Cardiac fibroblast (primary cell): ENCODE data around the gene PAK5.
"Not testable (repeated sequence)": the region's sequence is repeated elsewhere in the genome, so short reads cannot be mapped to it uniquely, and the experiment has no call there.

Source experiments
- DNase-seq, 2 donors: peaks; one replicate each; pipeline versions ENCODE4 v3.0.0 to v3.0.0-alpha.2; 2010; ENCODE audit warnings: low read depth in 2 of 2
- H3K4me3 ChIP-seq, 2 donors: replicated peaks in 1 of 2; 1 replicate in 1 of 2; 2 replicates in 1 of 2; pipeline ENCODE4 v1.5.1; 2011; ENCODE audit warnings: low read depth in 2 of 2, low read length in 2 of 2, mild to moderate bottlenecking in 2 of 2, moderate library complexity in 1 of 2
- CTCF ChIP-seq: IDR thresholded peaks from one replicate; pipeline ENCODE4 v1.5.1; 2011; ENCODE audit warnings: low read depth, mild to moderate bottlenecking, low read length, inconsistent platforms

Gene PAK5

DNA sequence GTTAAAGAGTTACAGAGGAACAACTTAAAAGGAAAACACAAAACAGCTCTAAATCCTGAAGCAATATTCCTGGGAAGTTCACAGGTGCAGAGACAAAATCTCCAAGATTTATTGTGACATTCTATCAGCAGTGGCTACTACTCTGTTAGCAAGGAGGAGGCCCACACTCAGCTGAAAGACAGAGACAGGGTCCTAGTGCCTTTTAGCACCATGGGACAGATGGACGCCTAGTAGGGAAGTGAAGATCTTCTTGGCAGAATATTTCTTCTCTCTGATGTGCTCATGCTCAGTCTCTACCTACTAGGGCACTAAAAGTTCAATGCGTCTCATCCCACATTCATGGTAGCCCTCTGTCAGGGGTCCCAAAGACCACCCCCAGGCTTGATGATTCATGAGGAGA is 191.1 kb downstream of the PAK5 start:
- TF ChIP-seq CTCF, result no peak
- no peak overlapping the region for H3K4me3 ChIP-seq
- DNase-seq, result no peak

GRCh38 chr20:9646375-9646774 is 192.5 kb downstream of the PAK5 start:
- no peak for DNase-seq
- TF ChIP-seq CTCF, result no peak

DNA sequence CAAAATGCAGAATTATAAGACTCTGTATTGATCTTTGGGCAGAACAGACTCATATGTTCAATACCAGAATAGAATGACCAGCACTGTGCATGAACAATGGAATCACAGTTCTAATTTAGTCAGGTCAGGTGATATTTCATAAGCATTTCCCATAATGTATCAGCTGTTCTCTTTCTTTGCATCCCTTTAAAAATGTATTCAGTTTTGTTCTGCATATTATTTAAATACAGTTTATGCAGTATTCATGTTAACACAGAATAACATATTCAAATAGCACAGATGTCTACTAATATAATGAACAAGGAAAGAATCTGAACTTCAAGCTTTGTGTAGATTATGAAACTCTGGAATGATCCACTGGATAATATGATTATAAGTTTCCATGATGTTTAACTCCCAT is 196.0 kb downstream of the PAK5 start:
- DNase-seq, result no peak

More at GRCh38 chr20:9646375-9646774, 192.5 kb downstream of the PAK5 start:
- no peak overlapping the region for H3K4me3 ChIP-seq

GRCh38 chr20:9641499-9642000 is 197.3 kb downstream of the PAK5 start:
- not testable (repeated sequence) for H3K4me3 ChIP-seq

More for the DNA sequence above, 196.0 kb downstream of the PAK5 start:
- H3K4me3 ChIP-seq, result no peak overlapping the region
- TF ChIP-seq CTCF, result no peak

DNA sequence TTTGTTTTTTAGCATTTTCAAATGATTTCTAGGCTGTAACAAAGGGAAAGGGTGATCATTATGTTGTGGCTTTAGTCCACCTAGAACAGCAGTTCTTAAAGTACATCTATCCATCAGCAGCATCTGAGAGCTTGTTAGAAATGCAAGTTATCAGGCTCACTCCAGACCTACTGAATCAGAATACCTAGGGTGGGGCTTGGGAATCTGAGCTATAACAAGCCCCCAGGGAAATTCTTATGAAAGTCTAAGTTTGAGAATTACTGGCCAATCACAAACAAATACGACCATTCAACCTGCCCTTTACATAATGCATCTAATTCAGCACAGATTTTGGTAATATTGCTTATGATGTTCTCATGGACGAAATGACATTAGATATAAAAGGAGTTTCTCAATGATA is 201.0 kb downstream of the PAK5 start:
- no peak for DNase-seq
- no peak for TF ChIP-seq CTCF

More at GRCh38 chr20:9641499-9642000, 197.3 kb downstream of the PAK5 start:
- not testable (repeated sequence) for DNase-seq

GRCh38 chr20:9635750-9636149 is 203.1 kb downstream of the PAK5 start:
- DNase-seq, result no peak
- H3K4me3 ChIP-seq, result no peak overlapping the region
- no peak for TF ChIP-seq CTCF

More for the DNA sequence above, 201.0 kb downstream of the PAK5 start:
- no peak overlapping the region for H3K4me3 ChIP-seq

- TF ChIP-seq CTCF, result no peak
- no peak overlapping the region for H3K4me3 ChIP-seq
Observed at GRCh38 chr20:9634327-9634726, 204.5 kb downstream of the PAK5 start.

More at GRCh38 chr20:9634327-9634726, 204.5 kb downstream of the PAK5 start:
- DNase-seq, result no peak
